ENCODE measurements around the gene GBP2. TPM values are rescaled to one million over a fixed set of nuclear protein-coding genes. Genes with fewer than 3 reads are reported as not detected.

The GBP2 gene
- total and polyA plus RNA-seq, 2 of the 4 experiments (the other 2 are of a cell fraction): 8.2 to 17.7 TPM

- no peaks in the 10 kb centered on the region for H3K9me1 ChIP-seq (ENCODE audit: insufficient read depth, low read length)
- no peak overlapping the region for H3K14ac ChIP-seq (replicated peaks; ENCODE audit: low read depth, low read length)
- no peak overlapping the region for H3K18ac ChIP-seq (ENCODE audit: low read depth, low read length)
- ATAC-seq (ENCODE audit: low read depth): no peak
- POLR2A ChIA-PET (ENCODE audit: unreplicated experiment): no interaction called here
- no peaks in the 10 kb centered on the region for H4K20me1 ChIP-seq (ENCODE audit: insufficient read depth, low read length)
- no peak overlapping the region for H4K5ac ChIP-seq (ENCODE audit: low read depth, low read length)
- H4K8ac ChIP-seq (ENCODE audit: low read depth in 2 of 2, low read length in 2 of 2): no peak overlapping the region
- H3K36me3 ChIP-seq (ENCODE audit: control insufficient read depth, insufficient read depth, low read length): no peaks in the 10 kb centered on the region
- no peaks in the 10 kb centered on the region for H3K4me1 ChIP-seq (ENCODE audit: control insufficient read depth, insufficient read depth, low read length)
- no peak for DNase-seq
- no peak for TF ChIP-seq RAD21 (IDR thresholded peaks at IDR 0.05; ENCODE audit: low read length)
- TF ChIP-seq USF2 (IDR thresholded peaks at IDR 0.05; ENCODE audit: low read depth, low read length): no peak
- TF ChIP-seq MAFK (IDR thresholded peaks at IDR 0.05; ENCODE audit: low read depth, low read length): no peak
- TF ChIP-seq ELK1 (IDR thresholded peaks at IDR 0.05; ENCODE audit: borderline replicate concordance, low read depth, low read length): no peak
- TF ChIP-seq MXI1 (IDR thresholded peaks at IDR 0.05; ENCODE audit: borderline replicate concordance, low read depth, low read length): no peak
- TF ChIP-seq CHD1 (IDR thresholded peaks at IDR 0.05; ENCODE audit: low read depth, low read length): no peak
- TF ChIP-seq, protein P1, sequence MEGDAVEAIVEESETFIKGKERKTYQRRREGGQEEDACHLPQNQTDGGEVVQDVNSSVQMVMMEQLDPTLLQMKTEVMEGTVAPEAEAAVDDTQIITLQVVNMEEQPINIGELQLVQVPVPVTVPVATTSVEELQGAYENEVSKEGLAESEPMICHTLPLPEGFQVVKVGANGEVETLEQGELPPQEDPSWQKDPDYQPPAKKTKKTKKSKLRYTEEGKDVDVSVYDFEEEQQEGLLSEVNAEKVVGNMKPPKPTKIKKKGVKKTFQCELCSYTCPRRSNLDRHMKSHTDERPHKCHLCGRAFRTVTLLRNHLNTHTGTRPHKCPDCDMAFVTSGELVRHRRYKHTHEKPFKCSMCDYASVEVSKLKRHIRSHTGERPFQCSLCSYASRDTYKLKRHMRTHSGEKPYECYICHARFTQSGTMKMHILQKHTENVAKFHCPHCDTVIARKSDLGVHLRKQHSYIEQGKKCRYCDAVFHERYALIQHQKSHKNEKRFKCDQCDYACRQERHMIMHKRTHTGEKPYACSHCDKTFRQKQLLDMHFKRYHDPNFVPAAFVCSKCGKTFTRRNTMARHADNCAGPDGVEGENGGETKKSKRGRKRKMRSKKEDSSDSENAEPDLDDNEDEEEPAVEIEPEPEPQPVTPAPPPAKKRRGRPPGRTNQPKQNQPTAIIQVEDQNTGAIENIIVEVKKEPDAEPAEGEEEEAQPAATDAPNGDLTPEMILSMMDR (conservative IDR thresholded peaks at IDR 0.05; ENCODE audit: low read depth, low read length): no peak
- TF ChIP-seq RFX5 (IDR thresholded peaks at IDR 0.05; ENCODE audit: low read depth, low read length): no peak
- TF ChIP-seq POLR2A (IDR thresholded peaks at IDR 0.05; ENCODE audit: low read depth, low read length): no peak
- no peak for TF ChIP-seq BHLHE40 (IDR thresholded peaks at IDR 0.05; ENCODE audit: low read depth, low read length)
- no peak for TF ChIP-seq RCOR1 (IDR thresholded peaks at IDR 0.05; ENCODE audit: insufficient replicate concordance, low read length)
- TF ChIP-seq SMC3 (IDR thresholded peaks at IDR 0.05; ENCODE audit: low read depth, low read length): no peak
- no peak for TF ChIP-seq FOS (IDR thresholded peaks at IDR 0.05; ENCODE audit: low read depth, low read length)
- TF ChIP-seq CEBPB (IDR thresholded peaks at IDR 0.05; ENCODE audit: low read depth, low read length): no peak
- dilution Hi-C loops (cut with HindIII; ENCODE audit: low sequenced_read_pairs, unreplicated experiment): no loop called here
- no peak overlapping the region for H2AFZ ChIP-seq (replicated peaks; ENCODE audit: low read length, poor library complexity)
- H3K23ac ChIP-seq (ENCODE audit: low read depth, low read length): no peak overlapping the region
- no peak overlapping the region for H3K4ac ChIP-seq (ENCODE audit: low read depth, low read length)
- intact Hi-C loops (cut with micrococcal nuclease): no loop called here
- H2BK15ac ChIP-seq (ENCODE audit: low read depth, low read length): no peak overlapping the region
- CTCF ChIA-PET: no interaction called here
- H4K91ac ChIP-seq (ENCODE audit: insufficient read depth, low read depth, low read length): no peak overlapping the region
- H3K79me1 ChIP-seq (ENCODE audit: low read depth in 1 of 2, low read length in 2 of 2): no peaks in the 10 kb centered on the region
- H3K4me3 ChIP-seq (ENCODE audit: insufficient read depth, low read depth, low read length): no peak overlapping the region
- no peak overlapping the region for H3K27ac ChIP-seq (ENCODE audit: insufficient read depth, low read length)
- H3K9me3 ChIP-seq (ENCODE audit: control insufficient read depth, insufficient read depth, low read length): no peaks in the 10 kb centered on the region
- H2AK9ac ChIP-seq (replicated peaks; ENCODE audit: low read depth, low read length, poor library complexity): no peak overlapping the region
- H2BK120ac ChIP-seq (ENCODE audit: low read depth, low read length): no peak overlapping the region
- BruUV-seq (replicated peaks): no TSS peak
- H3K27me3 ChIP-seq (ENCODE audit: control insufficient read depth, insufficient read depth, low read length): 0 out of 2 replicates have a peak, but pooled peaks cover 1% of the 10 kb centered on the region
- no CpG with 5 or more reads among the region's 2 CpGs for WGBS, 2 experiments (ENCODE audit: extremely low coverage in 2 of 2, insufficient read length in 1 of 2)
- no peak overlapping the region for H3K9ac ChIP-seq (ENCODE audit: low read depth, low read length)
- H2AK5ac ChIP-seq (ENCODE audit: low read depth, low read length): no peak overlapping the region
- in situ Hi-C loops (cut with MboI; ENCODE audit: low sequenced_read_pairs): no loop called here
- H2BK5ac ChIP-seq (ENCODE audit: low read depth, low read length, poor library complexity, severe bottlenecking): no peak overlapping the region
- no peak overlapping the region for H3K56ac ChIP-seq (ENCODE audit: extremely low read depth, insufficient read depth, low read length)
- H3K4me2 ChIP-seq (ENCODE audit: low read depth, low read length): no peak overlapping the region
- H2BK20ac ChIP-seq (ENCODE audit: low read depth, low read length): no peak overlapping the region
These were observed 30.2 kb downstream of the GBP2 start for GRCh38 chr1:89095737-89096136.

All from IMR-90 (cell line).